Neural cell (in vitro differentiated cells): ENCODE results near the gene STK38L. TPM values are rescaled to one million over a fixed set of nuclear protein-coding genes. Genes with fewer than 3 reads are reported as not detected.

ENCODE experiments used
- H2AFZ ChIP-seq: fragments of 200-600, 300-800 bp; sonication (generic), shearing (Covaris generic); 2 replicates; pipeline ENCODE4 v1.6.0; 2014; ENCODE audit warnings: low read depth, mild to moderate bottlenecking, antibody characterized with exemption, low read length, moderate library complexity
- H3F3A ChIP-seq: fragments of 200-600 bp; shearing (Covaris generic); 2 replicates; pipeline ENCODE4 v1.6.1; 2016; ENCODE audit warnings: mild to moderate bottlenecking, moderate library complexity, mixed read lengths, antibody characterized with exemption, low read length; ENCODE audit not compliant: insufficient read depth, poor library complexity, severe bottlenecking
- H3K27ac ChIP-seq: fragments of 200-600, 300-800 bp; sonication (generic), shearing (Covaris generic); 2 replicates; pipeline ENCODE4 v1.5.1; 2014; ENCODE audit warnings: mild to moderate bottlenecking, low read length, moderate library complexity
- H3K27me3 ChIP-seq: fragments of 300-800, 200-600 bp; sonication (generic), shearing (Covaris generic); 2 replicates; pipeline ENCODE4 v1.6.0; 2014; ENCODE audit warnings: mild to moderate bottlenecking, low read depth, low read length, moderate library complexity; ENCODE audit not compliant: insufficient read depth
- H3K36me3 ChIP-seq: fragments of 300-800, 200-600 bp; sonication (generic), shearing (Covaris generic); 2 replicates; pipeline ENCODE4 v1.5.1; 2014; ENCODE audit warnings: mild to moderate bottlenecking, antibody characterized with exemption, low read length, moderate library complexity; ENCODE audit not compliant: insufficient read depth
- H3K4me2 ChIP-seq: fragments of 300-800, 200-600 bp; sonication (generic), shearing (Covaris generic); 2 replicates; pipeline ENCODE4 v1.6.0; 2014; ENCODE audit warnings: mild to moderate bottlenecking, low read length
- H3K4me3 ChIP-seq: fragments of 300-800, 200-600 bp; sonication (generic), shearing (Covaris generic); 2 replicates; pipeline ENCODE4 v1.5.1; 2014; ENCODE audit warnings: mild to moderate bottlenecking, low read length, moderate library complexity
- H3K79me2 ChIP-seq: fragments of 200-600 bp; shearing (Covaris generic); replicated peaks from 2 replicates; pipeline ENCODE4 v1.6.0; 2014; ENCODE audit warnings: mild to moderate bottlenecking, low read length, moderate library complexity; ENCODE audit not compliant: insufficient read depth
- H3K9ac ChIP-seq: fragments of 300-800, 200-600 bp; sonication (generic), shearing (Covaris generic); 2 replicates; pipeline ENCODE4 v1.6.1; 2016; ENCODE audit warnings: mild to moderate bottlenecking, low read length, mixed read lengths
- H3K9me2 ChIP-seq: fragments of 200-600 bp; shearing (Covaris generic); 2 replicates; pipeline ENCODE4 v1.6.1; 2016; ENCODE audit warnings: mild to moderate bottlenecking, low read length, mixed read lengths; ENCODE audit not compliant: insufficient read depth
- H3K9me3 ChIP-seq: fragments of 200-600, 300-800 bp; sonication (generic), shearing (Covaris generic); 2 replicates; pipeline ENCODE4 v1.6.1; 2016; ENCODE audit warnings: mild to moderate bottlenecking, mixed run types, low read length, moderate library complexity, mixed read lengths
- H4K20me1 ChIP-seq: fragments of 200-600 bp; shearing (Covaris generic); 2 replicates; pipeline ENCODE4 v1.6.1; 2016; ENCODE audit warnings: mild to moderate bottlenecking, mixed run types; ENCODE audit not compliant: insufficient read depth
- EP300 ChIP-seq: fragments of 450-650 bp; conservative IDR thresholded peaks from 2 replicates; pipeline ENCODE4 v1.6.1; 2014; ENCODE audit warnings: antibody characterized with exemption, mild to moderate bottlenecking, moderate library complexity; ENCODE audit not compliant: poor library complexity, severe bottlenecking
- EZH2 ChIP-seq: fragments of 200-600, 300-800 bp; shearing (Covaris generic), sonication (generic); IDR thresholded peaks from 2 replicates; pipeline ENCODE4 v1.6.1; 2014; ENCODE audit warnings: antibody characterized with exemption, low read length, borderline replicate concordance, mild to moderate bottlenecking; ENCODE audit not compliant: insufficient read depth, poor library complexity, severe bottlenecking
- MXI1 ChIP-seq: fragments of 450-650 bp; conservative IDR thresholded peaks from 2 replicates; pipeline ENCODE4 v1.6.1; 2014; ENCODE audit warnings: antibody characterized with exemption, mild to moderate bottlenecking; ENCODE audit not compliant: poor library complexity, severe bottlenecking
- POLR2AphosphoS5 ChIP-seq: IDR thresholded peaks from 2 replicates; pipeline ENCODE4 v1.6.1; 2012
- RAD21 ChIP-seq: fragments of 450-650 bp; conservative IDR thresholded peaks from 2 replicates; pipeline ENCODE4 v1.6.1; 2014; ENCODE audit warnings: antibody characterized with exemption, mild to moderate bottlenecking, moderate library complexity
- SMC3 ChIP-seq: fragments of 450-650 bp; conservative IDR thresholded peaks from 2 replicates; pipeline ENCODE4 v1.6.1; 2014; ENCODE audit warnings: antibody characterized with exemption, mild to moderate bottlenecking, moderate library complexity; ENCODE audit not compliant: poor library complexity
- TAF1 ChIP-seq: IDR thresholded peaks from 2 replicates; pipeline ENCODE4 v1.6.1; 2012; ENCODE audit warnings: low read depth
- polyA plus RNA-seq: library from polyadenylated mRNA; depleted of rRNA; stranded (reverse); fragments of >200 nt; gene quantifications from 2 replicates; pipeline ENCODE4 v1.2.3, GENCODE V29; 2014
- TF ChIP-seq, protein P1 (sequence below): fragments of 450-650 bp; IDR thresholded peaks from 2 replicates; pipeline ENCODE4 v1.5.1; 2014; ENCODE audit warnings: antibody characterized with exemption, mild to moderate bottlenecking, moderate library complexity; ENCODE audit not compliant: poor library complexity, severe bottlenecking
- TF ChIP-seq, protein P2 (sequence below): IDR thresholded peaks from 2 replicates; pipeline ENCODE4 v1.6.1; 2012; ENCODE audit warnings: borderline replicate concordance

The STK38L gene
- polyA plus RNA-seq, 1 donor from 2014 or later: 31.5 TPM

DNA sequence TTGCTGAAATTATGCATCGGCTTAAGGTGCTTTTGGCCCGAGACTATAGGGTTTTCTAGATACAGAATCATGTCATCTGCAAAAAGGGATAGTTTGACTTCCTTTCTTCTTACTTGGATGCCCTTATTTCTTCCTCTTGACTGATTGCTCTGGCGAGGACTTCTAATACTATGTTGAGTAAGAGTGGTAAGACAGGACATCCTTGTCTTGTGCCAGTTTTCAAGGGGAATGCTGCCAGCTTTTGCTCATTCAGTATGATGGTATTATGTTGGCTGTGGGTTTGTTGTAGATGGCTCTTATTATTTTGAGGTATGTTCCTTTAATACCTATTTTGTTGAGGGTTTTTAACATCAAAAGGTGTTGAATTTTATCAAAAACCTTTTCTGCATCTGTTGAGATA lies 96.9 kb downstream of the STK38L start:
- Histone ChIP-seq H3K79me2 (peaks cover 3% of the 10 kb centered on the region), H3K9ac (no peak overlapping the region), H3K9me3 (no peaks in the 10 kb centered on the region), H3K4me3 (no peak overlapping the region), H3K27me3 (no peaks in the 10 kb centered on the region), H3K36me3 (no peaks in the 10 kb centered on the region), H3F3A (no peaks in the 10 kb centered on the region), H4K20me1 (no peaks in the 10 kb centered on the region), H3K9me2 (no peaks in the 10 kb centered on the region), H2AFZ (no peak overlapping the region), H3K4me2 (no peak overlapping the region), H3K27ac (no peak overlapping the region)
- TF ChIP-seq EZH2: no peak
- no peak for TF ChIP-seq RAD21
- TF ChIP-seq, protein P1, sequence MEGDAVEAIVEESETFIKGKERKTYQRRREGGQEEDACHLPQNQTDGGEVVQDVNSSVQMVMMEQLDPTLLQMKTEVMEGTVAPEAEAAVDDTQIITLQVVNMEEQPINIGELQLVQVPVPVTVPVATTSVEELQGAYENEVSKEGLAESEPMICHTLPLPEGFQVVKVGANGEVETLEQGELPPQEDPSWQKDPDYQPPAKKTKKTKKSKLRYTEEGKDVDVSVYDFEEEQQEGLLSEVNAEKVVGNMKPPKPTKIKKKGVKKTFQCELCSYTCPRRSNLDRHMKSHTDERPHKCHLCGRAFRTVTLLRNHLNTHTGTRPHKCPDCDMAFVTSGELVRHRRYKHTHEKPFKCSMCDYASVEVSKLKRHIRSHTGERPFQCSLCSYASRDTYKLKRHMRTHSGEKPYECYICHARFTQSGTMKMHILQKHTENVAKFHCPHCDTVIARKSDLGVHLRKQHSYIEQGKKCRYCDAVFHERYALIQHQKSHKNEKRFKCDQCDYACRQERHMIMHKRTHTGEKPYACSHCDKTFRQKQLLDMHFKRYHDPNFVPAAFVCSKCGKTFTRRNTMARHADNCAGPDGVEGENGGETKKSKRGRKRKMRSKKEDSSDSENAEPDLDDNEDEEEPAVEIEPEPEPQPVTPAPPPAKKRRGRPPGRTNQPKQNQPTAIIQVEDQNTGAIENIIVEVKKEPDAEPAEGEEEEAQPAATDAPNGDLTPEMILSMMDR: no peak
- no peak for TF ChIP-seq POLR2AphosphoS5
- TF ChIP-seq, protein P2, sequence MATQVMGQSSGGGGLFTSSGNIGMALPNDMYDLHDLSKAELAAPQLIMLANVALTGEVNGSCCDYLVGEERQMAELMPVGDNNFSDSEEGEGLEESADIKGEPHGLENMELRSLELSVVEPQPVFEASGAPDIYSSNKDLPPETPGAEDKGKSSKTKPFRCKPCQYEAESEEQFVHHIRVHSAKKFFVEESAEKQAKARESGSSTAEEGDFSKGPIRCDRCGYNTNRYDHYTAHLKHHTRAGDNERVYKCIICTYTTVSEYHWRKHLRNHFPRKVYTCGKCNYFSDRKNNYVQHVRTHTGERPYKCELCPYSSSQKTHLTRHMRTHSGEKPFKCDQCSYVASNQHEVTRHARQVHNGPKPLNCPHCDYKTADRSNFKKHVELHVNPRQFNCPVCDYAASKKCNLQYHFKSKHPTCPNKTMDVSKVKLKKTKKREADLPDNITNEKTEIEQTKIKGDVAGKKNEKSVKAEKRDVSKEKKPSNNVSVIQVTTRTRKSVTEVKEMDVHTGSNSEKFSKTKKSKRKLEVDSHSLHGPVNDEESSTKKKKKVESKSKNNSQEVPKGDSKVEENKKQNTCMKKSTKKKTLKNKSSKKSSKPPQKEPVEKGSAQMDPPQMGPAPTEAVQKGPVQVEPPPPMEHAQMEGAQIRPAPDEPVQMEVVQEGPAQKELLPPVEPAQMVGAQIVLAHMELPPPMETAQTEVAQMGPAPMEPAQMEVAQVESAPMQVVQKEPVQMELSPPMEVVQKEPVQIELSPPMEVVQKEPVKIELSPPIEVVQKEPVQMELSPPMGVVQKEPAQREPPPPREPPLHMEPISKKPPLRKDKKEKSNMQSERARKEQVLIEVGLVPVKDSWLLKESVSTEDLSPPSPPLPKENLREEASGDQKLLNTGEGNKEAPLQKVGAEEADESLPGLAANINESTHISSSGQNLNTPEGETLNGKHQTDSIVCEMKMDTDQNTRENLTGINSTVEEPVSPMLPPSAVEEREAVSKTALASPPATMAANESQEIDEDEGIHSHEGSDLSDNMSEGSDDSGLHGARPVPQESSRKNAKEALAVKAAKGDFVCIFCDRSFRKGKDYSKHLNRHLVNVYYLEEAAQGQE: no peak
- TF ChIP-seq SMC3: no peak
- TF ChIP-seq EP300: no peak
- TF ChIP-seq TAF1: no peak
- TF ChIP-seq MXI1: no peak

DNA sequence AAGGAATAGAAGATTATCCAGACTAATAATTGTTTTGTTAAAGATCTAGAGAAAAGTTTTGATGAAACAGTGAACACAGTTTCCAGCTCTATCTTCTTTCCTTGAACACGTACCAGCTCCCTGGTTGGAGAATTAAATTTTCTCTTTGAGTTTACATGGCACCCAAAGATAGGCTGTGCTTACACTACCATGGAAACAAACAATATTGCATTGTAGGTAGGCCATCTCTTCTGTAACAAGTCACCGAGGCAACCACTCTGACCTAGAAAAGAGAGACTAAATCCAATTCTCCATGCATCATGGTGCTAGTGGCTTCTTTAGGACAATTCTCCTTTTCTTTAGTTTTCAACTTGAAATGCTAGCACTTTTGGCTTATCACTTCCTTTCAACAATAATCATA lies 98.5 kb downstream of the STK38L start:
- no peak overlapping the region for H3K27ac ChIP-seq

More for the DNA sequence above, 98.5 kb downstream of the STK38L start:
- no peaks in the 10 kb centered on the region for H3K79me2 ChIP-seq
- H3F3A ChIP-seq: no peaks in the 10 kb centered on the region
- no peaks in the 10 kb centered on the region for H4K20me1 ChIP-seq
- H2AFZ ChIP-seq: no peak overlapping the region
- no peaks in the 10 kb centered on the region for H3K27me3 ChIP-seq
- H3K36me3 ChIP-seq: no peaks in the 10 kb centered on the region
- no peak overlapping the region for H3K4me2 ChIP-seq
- H3K9me2 ChIP-seq: no peaks in the 10 kb centered on the region
- no peak overlapping the region for H3K4me3 ChIP-seq
- no peaks in the 10 kb centered on the region for H3K9me3 ChIP-seq
- TF ChIP-seq EZH2: no peak
- no peak for TF ChIP-seq SMC3
- no peak for TF ChIP-seq POLR2AphosphoS5
- TF ChIP-seq MXI1: no peak
- TF ChIP-seq, protein P2: no peak
- TF ChIP-seq, protein P1: no peak
- TF ChIP-seq TAF1: no peak
- no peak for TF ChIP-seq EP300
- no peak for TF ChIP-seq RAD21
- no peak overlapping the region for H3K9ac ChIP-seq
